SK-N-SH (cell line): ENCODE results near the gene RGL1.

ENCODE experiments used
- CTCF ChIP-seq: fragments of 200-600 bp; sonication (generic); IDR thresholded peaks from 2 replicates; pipeline ENCODE4 v1.6.1; 2017; ENCODE audit warnings: antibody characterized with exemption, mild to moderate bottlenecking, moderate library complexity
- EP300 ChIP-seq, 2 experiments: IDR thresholded peaks; 2 replicates each; pipeline versions ENCODE4 v1.4.0 to v1.6.1; 2012; ENCODE audit warnings: borderline replicate concordance in 1 of 2, low read depth in 1 of 2, low read length in 1 of 2
- GABPA ChIP-seq: IDR thresholded peaks from 2 replicates; pipeline ENCODE4 v1.4.0; 2012; ENCODE audit warnings: low read depth, mild to moderate bottlenecking
- IRF3 ChIP-seq: fragments of 150-350 bp; IDR thresholded peaks from 2 replicates; pipeline ENCODE4 v1.6.1; 2016; ENCODE audit warnings: mild to moderate bottlenecking, low read depth, low read length
- JUND ChIP-seq: IDR thresholded peaks from 2 replicates; pipeline ENCODE4 v1.4.0; 2012
- MAX ChIP-seq: IDR thresholded peaks from 2 replicates; pipeline ENCODE4 v1.4.0; 2012; ENCODE audit warnings: low read depth
- POLR2AphosphoS5 ChIP-seq: IDR thresholded peaks from 2 replicates; pipeline ENCODE4 v1.6.1; 2012; ENCODE audit warnings: low read depth, low read length
- RAD21 ChIP-seq: IDR thresholded peaks from 2 replicates; pipeline ENCODE4 v1.6.1; 2012; ENCODE audit warnings: mild to moderate bottlenecking, low read length
- RCOR1 ChIP-seq: fragments of 150-350 bp; IDR thresholded peaks from 2 replicates; pipeline ENCODE4 v1.6.1; 2017; ENCODE audit warnings: antibody characterized with exemption, low read length
- RFX5 ChIP-seq: IDR thresholded peaks from 2 replicates; pipeline ENCODE4 v1.6.1; 2012; ENCODE audit warnings: mild to moderate bottlenecking, improper control_type of control experiment, low read length
- RXRA ChIP-seq: IDR thresholded peaks from 2 replicates; pipeline ENCODE4 v1.4.0; 2012; ENCODE audit warnings: low read depth, mild to moderate bottlenecking, borderline replicate concordance
- SMC3 ChIP-seq: IDR thresholded peaks from 2 replicates; pipeline ENCODE4 v1.6.1; 2012; ENCODE audit warnings: low read depth, low read length, improper control_type of control experiment
- TF ChIP-seq, protein P1 (sequence below): IDR thresholded peaks from 2 replicates; pipeline ENCODE4 v1.6.1; 2012; ENCODE audit warnings: mild to moderate bottlenecking, low read depth, low read length, moderate library complexity

GRCh38 chr1:183946320-183946613, 141.3 kb downstream of the RGL1 start:
- TF ChIP-seq GABPA (no peak), SMC3 (no peak), MAX (no peak), CTCF (no peak), RCOR1 (no peak), RFX5 (no peak), JUND (no peak), IRF3 (no peak), RXRA (no peak), EP300 (IDR thresholded peaks at IDR 0.05; ENCODE audit: borderline replicate concordance in 1 of 2, low read depth in 1 of 2, low read length in 1 of 2) (no peak), RAD21 (no peak), POLR2AphosphoS5 (no peak)
- TF ChIP-seq, protein P1, sequence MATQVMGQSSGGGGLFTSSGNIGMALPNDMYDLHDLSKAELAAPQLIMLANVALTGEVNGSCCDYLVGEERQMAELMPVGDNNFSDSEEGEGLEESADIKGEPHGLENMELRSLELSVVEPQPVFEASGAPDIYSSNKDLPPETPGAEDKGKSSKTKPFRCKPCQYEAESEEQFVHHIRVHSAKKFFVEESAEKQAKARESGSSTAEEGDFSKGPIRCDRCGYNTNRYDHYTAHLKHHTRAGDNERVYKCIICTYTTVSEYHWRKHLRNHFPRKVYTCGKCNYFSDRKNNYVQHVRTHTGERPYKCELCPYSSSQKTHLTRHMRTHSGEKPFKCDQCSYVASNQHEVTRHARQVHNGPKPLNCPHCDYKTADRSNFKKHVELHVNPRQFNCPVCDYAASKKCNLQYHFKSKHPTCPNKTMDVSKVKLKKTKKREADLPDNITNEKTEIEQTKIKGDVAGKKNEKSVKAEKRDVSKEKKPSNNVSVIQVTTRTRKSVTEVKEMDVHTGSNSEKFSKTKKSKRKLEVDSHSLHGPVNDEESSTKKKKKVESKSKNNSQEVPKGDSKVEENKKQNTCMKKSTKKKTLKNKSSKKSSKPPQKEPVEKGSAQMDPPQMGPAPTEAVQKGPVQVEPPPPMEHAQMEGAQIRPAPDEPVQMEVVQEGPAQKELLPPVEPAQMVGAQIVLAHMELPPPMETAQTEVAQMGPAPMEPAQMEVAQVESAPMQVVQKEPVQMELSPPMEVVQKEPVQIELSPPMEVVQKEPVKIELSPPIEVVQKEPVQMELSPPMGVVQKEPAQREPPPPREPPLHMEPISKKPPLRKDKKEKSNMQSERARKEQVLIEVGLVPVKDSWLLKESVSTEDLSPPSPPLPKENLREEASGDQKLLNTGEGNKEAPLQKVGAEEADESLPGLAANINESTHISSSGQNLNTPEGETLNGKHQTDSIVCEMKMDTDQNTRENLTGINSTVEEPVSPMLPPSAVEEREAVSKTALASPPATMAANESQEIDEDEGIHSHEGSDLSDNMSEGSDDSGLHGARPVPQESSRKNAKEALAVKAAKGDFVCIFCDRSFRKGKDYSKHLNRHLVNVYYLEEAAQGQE = no peak
